ENCODE results near the gene PISD. TPM values are rescaled to one million over a fixed set of nuclear protein-coding genes. Genes with fewer than 3 reads are reported as not detected.

Gene PISD
- total RNA-seq, 4 donors from 2014 or later = 15.3 to 19.0 (median 18.5) TPM

DNA sequence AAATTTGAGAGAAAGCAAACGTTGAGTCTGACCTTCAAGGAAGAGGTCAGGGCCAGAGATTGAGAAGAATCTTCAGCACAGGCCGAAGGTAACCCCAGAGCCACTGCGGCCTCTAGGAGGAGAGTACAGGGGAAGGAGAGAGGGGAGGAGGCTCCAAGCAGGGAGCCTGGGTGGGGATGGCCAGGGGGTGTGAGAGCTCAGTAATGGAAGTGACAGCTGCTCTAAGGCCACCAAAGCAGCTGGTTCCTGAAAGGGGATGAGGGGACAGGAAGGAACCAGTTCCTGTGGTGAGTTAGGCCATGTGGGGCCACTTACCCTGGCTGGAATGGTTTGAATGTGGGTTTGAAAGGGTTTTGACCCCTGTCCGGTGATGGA, 46.1 kb downstream of the PISD start:
- DNase-seq (no peak), ATAC-seq (no peak)
- no peaks in the 10 kb centered on the region for H3K9me3 ChIP-seq
- peaks cover 0 to 12% of the 10 kb centered on the region in 2 donors for H3K4me1 ChIP-seq
- H3K27ac ChIP-seq = no peak overlapping the region
- H3K4me3 ChIP-seq = no peak overlapping the region
- H3K27me3 ChIP-seq = no peaks in the 10 kb centered on the region
- in situ Hi-C loops (cut with MboI; ENCODE audit: low sequenced_read_pairs in 4 of 4) = no loop called here
- H3K36me3 ChIP-seq = peaks cover 0 to 16% of the 10 kb centered on the region in 2 donors
- TF ChIP-seq POLR2A (IDR thresholded peaks at IDR 0.05) = no peak
- no peak for TF ChIP-seq CTCF (IDR thresholded peaks at IDR 0.05 in 4 of 5, conservative IDR thresholded peaks at IDR 0.05 in 1 of 5)
- intact Hi-C loops (cut with DNase I; ENCODE audit: low total_unique reads) = no loop called here

DNA sequence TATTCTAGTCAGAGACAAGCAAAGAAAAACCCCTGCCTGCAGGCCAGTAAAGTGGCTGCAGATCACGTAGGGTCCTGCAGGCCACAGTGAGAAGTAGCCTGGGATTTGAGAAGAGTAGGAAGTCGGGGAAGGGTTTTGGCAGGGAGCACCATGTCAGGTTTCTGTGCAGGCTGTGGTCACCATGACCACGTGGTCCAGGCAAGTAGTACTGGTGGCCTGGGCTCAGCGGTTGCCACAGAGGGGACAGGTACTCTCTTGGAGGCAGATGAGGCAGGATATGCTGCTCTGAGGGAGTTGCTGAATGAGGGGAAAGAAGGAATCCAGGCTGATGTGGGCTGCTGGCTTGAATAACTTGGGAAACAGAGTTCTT, 46.5 kb downstream of the PISD start:
- H3K9me3 ChIP-seq = no peaks in the 10 kb centered on the region
- intact Hi-C loops (cut with DNase I; ENCODE audit: low total_unique reads) (no loop called here), in situ Hi-C loops (cut with MboI; ENCODE audit: low sequenced_read_pairs in 4 of 4) (no loop called here)
- no peak overlapping the region for H3K27ac ChIP-seq
- DNase-seq (no peak), ATAC-seq (no peak)
- H3K27me3 ChIP-seq = no peaks in the 10 kb centered on the region
- TF ChIP-seq POLR2A (IDR thresholded peaks at IDR 0.05) = no peak
- no peak for TF ChIP-seq CTCF (IDR thresholded peaks at IDR 0.05 in 4 of 5, conservative IDR thresholded peaks at IDR 0.05 in 1 of 5)
- H3K4me3 ChIP-seq = no peak overlapping the region
- H3K36me3 ChIP-seq = peaks cover 0 to 13% of the 10 kb centered on the region in 2 donors
- peaks cover 0 to 12% of the 10 kb centered on the region in 2 donors for H3K4me1 ChIP-seq

- H3K9me3 ChIP-seq = no peaks in the 10 kb centered on the region
- peaks cover 0 to 12% of the 10 kb centered on the region in 2 donors for H3K4me1 ChIP-seq
- in situ Hi-C loops (cut with MboI; ENCODE audit: low sequenced_read_pairs in 4 of 4) = no loop called here
- ATAC-seq (no peak), DNase-seq (no peak)
- no peak for TF ChIP-seq CTCF (IDR thresholded peaks at IDR 0.05 in 4 of 5, conservative IDR thresholded peaks at IDR 0.05 in 1 of 5)
- TF ChIP-seq POLR2A (IDR thresholded peaks at IDR 0.05) = no peak
- peaks cover 0 to 13% of the 10 kb centered on the region in 2 donors for H3K36me3 ChIP-seq
- intact Hi-C loops (cut with DNase I; ENCODE audit: low total_unique reads) = no loop called here
- no peak overlapping the region for H3K27ac ChIP-seq
- no peaks in the 10 kb centered on the region for H3K27me3 ChIP-seq
- H3K4me3 ChIP-seq = no peak overlapping the region
These were observed 47.1 kb downstream of the PISD start for GRCh38 chr22:31614781-31615490.

GRCh38 chr22:31613904-31614296, 48.1 kb downstream of the PISD start:
- Histone ChIP-seq H3K4me1 (peaks cover 0 to 12% of the 10 kb centered on the region in 2 donors), H3K36me3 (peaks cover 0 to 5% of the 10 kb centered on the region in 2 donors), H3K27me3 (no peaks in the 10 kb centered on the region), H3K9me3 (no peaks in the 10 kb centered on the region), H3K4me3 (no peak overlapping the region), H3K27ac (no peak overlapping the region)
- in situ Hi-C loops (cut with MboI; ENCODE audit: low sequenced_read_pairs in 4 of 4) = no loop called here
- DNase-seq (no peak), ATAC-seq (no peak)
- intact Hi-C loops (cut with DNase I; ENCODE audit: low total_unique reads) = no loop called here
- no peak for TF ChIP-seq CTCF (IDR thresholded peaks at IDR 0.05 in 4 of 5, conservative IDR thresholded peaks at IDR 0.05 in 1 of 5)
- TF ChIP-seq POLR2A (IDR thresholded peaks at IDR 0.05) = no peak
